ENCODE data around the gene SIGLEC14.
"Not testable (repeated sequence)": the region's sequence is repeated elsewhere in the genome, so short reads cannot be mapped to it uniquely, and the experiment has no call there.

The SIGLEC14 gene

DNA sequence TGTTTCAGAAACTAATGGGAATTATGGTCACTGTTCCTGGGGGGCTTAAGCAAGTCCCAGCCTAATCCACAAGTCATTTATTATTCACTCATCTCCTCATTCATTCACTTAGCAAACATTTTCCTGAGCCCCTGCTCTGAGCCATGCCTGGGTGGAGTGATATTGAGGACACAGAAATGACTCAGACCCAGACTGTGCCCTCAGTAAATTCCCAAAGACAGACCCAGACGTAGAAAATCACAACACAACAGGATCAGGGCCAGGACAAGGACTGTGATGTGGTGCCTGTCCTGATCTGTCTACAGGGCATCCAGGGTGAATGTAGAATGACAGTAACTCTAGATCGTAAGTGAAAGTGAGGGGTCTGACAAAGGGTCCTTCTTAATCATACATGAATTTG, 39.5 kb upstream of the SIGLEC14 start:
- Histone ChIP-seq H3K27ac (no peak overlapping the region), H3K4me3 (no peak overlapping the region), H3K9ac (ENCODE audit: insufficient read length) (no peak overlapping the region), H3K36me3 (ENCODE audit: insufficient read depth, low read length) (no peaks in the 10 kb centered on the region), H3K9me3 (ENCODE audit: low read depth, low read length) (no peaks in the 10 kb centered on the region)
- no peak for DNase-seq (ENCODE audit: low read depth, low spot score)
- TF ChIP-seq EZH2 (IDR thresholded peaks at IDR 0.05) (no peak), POLR2AphosphoS5 (IDR thresholded peaks at IDR 0.05; ENCODE audit: borderline replicate concordance, low read depth, low read length) (no peak), FOXP2 (optimal IDR thresholded peaks at IDR 0.05; ENCODE audit: control extremely low read depth, extremely low read length, insufficient read depth) (no peak)

DNA sequence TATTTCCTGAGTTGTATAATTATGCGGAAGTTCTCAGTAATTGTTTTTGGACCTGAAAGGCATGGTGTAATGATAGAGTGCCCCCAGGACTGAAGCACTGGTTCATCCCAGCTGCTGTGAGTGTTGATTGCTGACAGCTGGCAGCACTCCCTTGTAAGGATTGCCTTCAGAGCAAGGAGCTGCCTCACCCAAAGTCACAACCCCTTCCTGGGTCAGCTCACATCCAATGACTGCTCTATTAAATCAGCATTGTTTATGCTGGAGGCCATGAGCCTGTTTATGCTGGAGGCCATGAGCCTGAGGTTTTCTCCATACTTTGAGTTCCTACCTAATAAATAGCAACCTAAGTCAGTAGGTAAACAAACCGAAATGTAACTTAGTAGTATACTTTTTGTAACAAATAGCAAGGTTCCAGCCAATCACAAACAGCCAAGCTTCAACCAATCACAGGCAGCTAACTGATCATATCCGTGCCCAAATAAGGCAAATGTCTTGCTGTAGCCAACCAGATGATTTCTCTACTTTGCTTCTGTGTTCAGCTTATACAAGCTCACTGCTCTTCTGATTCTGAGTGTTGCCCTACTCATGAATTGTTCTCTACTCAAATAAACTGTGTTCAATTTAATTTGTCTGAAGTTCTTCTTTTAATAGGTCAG, 34.8 kb upstream of the SIGLEC14 start:
- Histone ChIP-seq H3K27ac (no peak overlapping the region), H3K9me3 (ENCODE audit: low read depth, low read length) (no peaks in the 10 kb centered on the region), H3K4me3 (no peak overlapping the region), H3K36me3 (ENCODE audit: insufficient read depth, low read length) (no peaks in the 10 kb centered on the region), H3K9ac (ENCODE audit: insufficient read length) (no peak overlapping the region)
- DNase-seq (ENCODE audit: low read depth, low spot score), result no peak
- TF ChIP-seq EZH2 (IDR thresholded peaks at IDR 0.05) (no peak), FOXP2 (optimal IDR thresholded peaks at IDR 0.05; ENCODE audit: control extremely low read depth, extremely low read length, insufficient read depth) (no peak), POLR2AphosphoS5 (IDR thresholded peaks at IDR 0.05; ENCODE audit: borderline replicate concordance, low read depth, low read length) (no peak)

DNA sequence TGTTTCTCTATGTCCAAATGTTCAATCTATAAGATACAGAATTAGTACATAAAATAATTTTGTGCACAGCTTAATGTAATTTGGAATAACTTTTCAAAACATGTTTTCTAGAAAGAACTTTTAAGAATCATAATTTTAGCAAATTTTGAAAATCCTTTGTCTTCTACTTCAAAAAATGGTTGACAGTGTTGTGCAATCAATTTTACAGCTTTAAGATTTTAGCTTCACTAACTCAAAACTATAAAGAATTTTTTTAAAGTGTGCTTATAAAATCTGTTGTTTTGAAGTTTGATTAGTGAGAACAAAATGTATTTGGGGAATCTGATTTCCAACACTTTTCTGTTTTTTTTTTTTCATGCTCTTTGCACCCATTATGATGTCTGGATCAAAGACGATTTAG, 33.8 kb upstream of the SIGLEC14 start:
- H3K36me3 ChIP-seq (ENCODE audit: insufficient read depth, low read length), result no peaks in the 10 kb centered on the region
- H3K9me3 ChIP-seq (ENCODE audit: low read depth, low read length), result no peaks in the 10 kb centered on the region
- TF ChIP-seq EZH2 (IDR thresholded peaks at IDR 0.05) (no peak), FOXP2 (optimal IDR thresholded peaks at IDR 0.05; ENCODE audit: control extremely low read depth, extremely low read length, insufficient read depth) (no peak), POLR2AphosphoS5 (IDR thresholded peaks at IDR 0.05; ENCODE audit: borderline replicate concordance, low read depth, low read length) (no peak)
- no peak overlapping the region for H3K9ac ChIP-seq (ENCODE audit: insufficient read length)
- H3K27ac ChIP-seq, result no peak overlapping the region
- H3K4me3 ChIP-seq, result no peak overlapping the region
- no peak for DNase-seq (ENCODE audit: low read depth, low spot score)

DNA sequence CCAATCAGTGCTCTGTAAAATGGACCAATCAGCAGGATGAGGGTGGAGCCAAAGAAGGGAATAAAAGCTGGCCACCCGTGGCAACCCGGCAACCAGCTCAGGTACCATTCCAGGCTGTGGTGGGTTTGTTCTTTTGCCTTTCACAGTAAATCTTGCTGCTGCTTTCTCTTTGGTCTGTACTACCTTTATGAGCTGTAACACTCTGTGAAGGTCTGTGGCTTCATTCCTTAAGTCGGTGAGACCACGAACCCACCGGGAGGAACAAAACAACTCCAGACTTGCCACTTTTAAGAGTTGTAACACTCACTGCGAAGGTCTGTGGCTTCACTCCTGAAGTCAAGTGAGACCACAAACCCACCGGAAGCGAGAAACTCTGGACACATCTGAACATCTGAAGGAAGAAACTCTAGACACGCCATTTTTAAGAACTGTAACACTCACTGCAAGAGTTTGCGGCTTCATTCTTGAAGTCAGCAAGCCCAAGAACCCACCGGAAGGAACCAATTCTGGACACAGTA, 30.0 kb upstream of the SIGLEC14 start:
- Histone ChIP-seq H3K9me3 (ENCODE audit: low read depth, low read length) (no peaks in the 10 kb centered on the region), H3K9ac (ENCODE audit: insufficient read length) (no peak overlapping the region), H3K27ac (no peak overlapping the region), H3K36me3 (ENCODE audit: insufficient read depth, low read length) (no peaks in the 10 kb centered on the region), H3K4me3 (no peak overlapping the region)
- TF ChIP-seq POLR2AphosphoS5 (IDR thresholded peaks at IDR 0.05; ENCODE audit: borderline replicate concordance, low read depth, low read length) (no peak), FOXP2 (optimal IDR thresholded peaks at IDR 0.05; ENCODE audit: control extremely low read depth, extremely low read length, insufficient read depth) (no peak), EZH2 (IDR thresholded peaks at IDR 0.05) (no peak)
- DNase-seq (ENCODE audit: low read depth, low spot score), result no peak

DNA sequence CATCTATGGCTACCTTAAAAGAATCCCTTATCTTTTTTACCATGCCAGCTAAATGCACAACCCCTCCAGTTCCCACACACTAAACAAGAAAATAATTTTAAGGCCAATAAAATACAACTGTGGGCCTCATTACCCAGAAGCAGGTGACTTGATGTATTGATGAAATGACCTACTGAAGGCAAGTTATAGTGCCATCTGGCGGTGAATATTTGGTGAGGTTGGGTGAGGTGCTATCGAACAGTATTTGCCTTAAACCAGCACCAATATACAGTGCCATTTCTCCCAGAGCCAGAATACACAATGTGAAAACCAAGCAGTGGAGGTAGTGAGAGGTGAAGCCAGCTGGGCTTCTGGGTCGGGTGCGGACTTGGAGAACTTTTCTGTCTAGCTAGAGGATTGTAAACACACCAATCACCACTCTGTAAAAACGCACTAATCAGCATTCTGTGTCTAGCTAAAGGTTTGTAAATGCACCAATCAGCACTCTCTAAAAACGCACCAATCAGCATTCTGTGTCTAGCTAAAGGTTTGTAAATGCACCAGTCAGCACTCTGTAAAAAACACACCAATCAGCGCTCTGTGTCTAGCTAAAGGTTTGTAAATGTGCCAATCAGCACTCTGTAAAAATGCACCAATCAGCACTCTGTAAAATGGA, 29.4 kb upstream of the SIGLEC14 start:
- not testable (repeated sequence) for H3K4me3 ChIP-seq; DNase-seq (ENCODE audit: low read depth, low spot score)

DNA sequence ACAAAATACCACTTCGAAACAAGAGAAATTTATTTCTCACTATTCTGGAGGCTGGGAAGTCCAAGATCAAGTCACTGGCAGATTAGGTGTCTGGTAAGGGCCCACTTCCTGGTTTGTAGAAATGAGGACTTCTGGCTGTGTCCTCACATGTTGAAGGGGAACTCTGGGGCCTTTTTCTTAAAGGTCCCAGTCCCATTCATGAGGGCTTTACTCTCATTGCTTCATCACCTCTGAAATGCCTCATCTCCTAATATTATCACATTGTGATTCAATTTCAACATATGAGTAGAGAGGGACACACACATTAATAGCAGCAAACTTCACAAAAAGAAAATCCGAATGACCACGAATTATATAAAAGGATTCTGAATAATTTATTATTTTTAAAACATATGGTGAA, 21.6 kb upstream of the SIGLEC14 start:
- no peak for TF ChIP-seq FOXP2 (optimal IDR thresholded peaks at IDR 0.05; ENCODE audit: control extremely low read depth, extremely low read length, insufficient read depth)
- TF ChIP-seq EZH2 (IDR thresholded peaks at IDR 0.05), result no peak
- no peak for TF ChIP-seq POLR2AphosphoS5 (IDR thresholded peaks at IDR 0.05; ENCODE audit: borderline replicate concordance, low read depth, low read length)
- Histone ChIP-seq H3K9ac (ENCODE audit: insufficient read length) (no peak overlapping the region), H3K4me3 (no peak overlapping the region), H3K27ac (no peak overlapping the region), H3K9me3 (ENCODE audit: low read depth, low read length) (no peaks in the 10 kb centered on the region), H3K36me3 (ENCODE audit: insufficient read depth, low read length) (no peaks in the 10 kb centered on the region)
- DNase-seq (ENCODE audit: low read depth, low spot score), result no peak

More for the DNA sequence above, 29.4 kb upstream of the SIGLEC14 start:
- H3K9ac ChIP-seq (ENCODE audit: insufficient read length); H3K9me3 ChIP-seq (ENCODE audit: low read depth, low read length); H3K36me3 ChIP-seq (ENCODE audit: insufficient read depth, low read length); H3K27ac ChIP-seq: not testable (repeated sequence)

DNA sequence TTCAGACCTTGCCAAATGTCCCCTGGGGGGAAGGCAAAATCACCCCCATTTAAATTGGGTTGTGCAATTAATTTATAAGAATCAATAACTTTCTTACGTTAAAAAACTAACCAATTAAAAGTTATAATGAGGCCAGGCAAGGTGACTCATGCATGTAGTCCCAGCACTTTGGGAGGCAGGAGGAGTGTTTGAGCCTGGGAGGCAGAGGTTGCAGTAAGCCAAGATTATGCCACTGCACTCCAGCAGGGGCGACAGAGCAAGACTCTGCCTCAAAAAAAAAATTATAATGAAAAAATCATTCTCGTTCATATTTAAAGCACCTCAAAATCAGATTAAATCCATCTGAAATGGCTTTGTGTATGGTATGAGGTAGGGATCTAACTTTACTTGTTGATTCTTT, 18.4 kb upstream of the SIGLEC14 start:
- no peak for TF ChIP-seq FOXP2 (optimal IDR thresholded peaks at IDR 0.05; ENCODE audit: control extremely low read depth, extremely low read length, insufficient read depth)

DNA sequence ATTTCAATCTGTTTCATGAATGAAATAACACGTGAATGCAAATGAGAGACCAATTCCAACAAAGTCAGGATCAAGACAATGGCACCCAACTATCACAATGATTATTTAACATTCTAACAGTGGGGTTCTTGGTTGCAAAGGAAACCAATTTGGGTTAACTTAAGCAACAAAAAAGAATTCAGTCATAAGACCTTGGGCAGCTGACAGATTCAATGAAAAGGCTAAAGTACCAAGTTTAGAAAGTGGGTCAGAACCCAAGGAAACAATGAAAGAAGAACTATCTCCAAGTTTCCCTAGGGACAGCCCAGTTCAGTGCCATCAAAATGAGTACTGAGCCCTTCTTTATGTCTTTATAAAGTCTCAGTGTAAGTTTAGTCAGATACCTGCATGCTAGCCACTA, 17.5 kb upstream of the SIGLEC14 start:
- DNase-seq (ENCODE audit: low read depth, low spot score), result no peak
- TF ChIP-seq POLR2AphosphoS5 (IDR thresholded peaks at IDR 0.05; ENCODE audit: borderline replicate concordance, low read depth, low read length) (no peak), FOXP2 (optimal IDR thresholded peaks at IDR 0.05; ENCODE audit: control extremely low read depth, extremely low read length, insufficient read depth) (no peak), EZH2 (IDR thresholded peaks at IDR 0.05) (no peak)
- no peaks in the 10 kb centered on the region for H3K9me3 ChIP-seq (ENCODE audit: low read depth, low read length)
- H3K4me3 ChIP-seq, result no peak overlapping the region
- H3K36me3 ChIP-seq (ENCODE audit: insufficient read depth, low read length), result no peaks in the 10 kb centered on the region
- H3K27ac ChIP-seq, result no peak overlapping the region
- no peak overlapping the region for H3K9ac ChIP-seq (ENCODE audit: insufficient read length)

More for the DNA sequence above, 18.4 kb upstream of the SIGLEC14 start:
- no peak for DNase-seq (ENCODE audit: low read depth, low spot score)
- Histone ChIP-seq H3K27ac (no peak overlapping the region), H3K9me3 (ENCODE audit: low read depth, low read length) (no peaks in the 10 kb centered on the region), H3K4me3 (no peak overlapping the region), H3K36me3 (ENCODE audit: insufficient read depth, low read length) (no peaks in the 10 kb centered on the region), H3K9ac (ENCODE audit: insufficient read length) (no peak overlapping the region)

DNA sequence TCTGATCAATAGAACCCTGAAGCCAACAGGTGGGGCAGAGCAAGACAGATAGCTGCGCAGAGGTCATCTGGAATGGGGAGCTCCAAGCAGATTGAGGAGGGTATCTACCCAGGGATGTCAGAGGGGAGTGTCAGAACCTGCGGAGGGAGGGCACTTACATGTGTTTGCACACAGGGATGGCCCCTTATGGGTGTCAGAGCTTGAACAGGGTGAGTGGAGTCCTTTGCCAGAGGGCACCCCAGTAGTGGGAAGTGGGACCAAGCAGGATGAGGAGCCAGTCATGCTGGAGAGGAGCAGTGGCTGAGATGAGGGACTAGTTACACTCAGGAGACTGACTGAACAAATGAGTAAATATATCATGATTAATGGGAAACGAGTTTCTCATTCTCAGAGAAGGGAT, 17.0 kb upstream of the SIGLEC14 start:
- Histone ChIP-seq H3K4me3 (no peak overlapping the region), H3K9me3 (ENCODE audit: low read depth, low read length) (no peaks in the 10 kb centered on the region), H3K9ac (ENCODE audit: insufficient read length) (no peak overlapping the region), H3K36me3 (ENCODE audit: insufficient read depth, low read length) (no peaks in the 10 kb centered on the region), H3K27ac (no peak overlapping the region)
- no peak for DNase-seq (ENCODE audit: low read depth, low spot score)
- TF ChIP-seq POLR2AphosphoS5 (IDR thresholded peaks at IDR 0.05; ENCODE audit: borderline replicate concordance, low read depth, low read length) (no peak), FOXP2 (optimal IDR thresholded peaks at IDR 0.05; ENCODE audit: control extremely low read depth, extremely low read length, insufficient read depth) (no peak), EZH2 (IDR thresholded peaks at IDR 0.05) (no peak)

All from SK-N-MC (cell line).